Measurements from ENCODE around the gene TNPO2. TPM values are rescaled to one million over a fixed set of nuclear protein-coding genes. Genes with fewer than 3 reads are reported as not detected.
A peak's percentile ranks its signal among the peaks of the same experiment; 100 is the strongest.

The TNPO2 gene
- total RNA-seq, 1 donor from 2014 or later = 42.7 TPM

- Histone ChIP-seq H3K4me3 (no peak overlapping the region), H3K36me3 (peaks cover 45% of the 10 kb centered on the region), H3K27ac (no peak overlapping the region), H3K9me3 (no peaks in the 10 kb centered on the region), H3K27me3 (ENCODE audit: low read depth) (no peaks in the 10 kb centered on the region), H3K4me1 (peaks cover 5% of the 10 kb centered on the region)
- ATAC-seq (no peak), DNase-seq (no peak)
- intact Hi-C loops (cut with DNase I) = loop anchor here (10.0 kb wide), 1 partner anchor 78 kb away; no protein-coding TSS in a partner anchor
- TF ChIP-seq CTCF (IDR thresholded peaks at IDR 0.05) = no peak
Measured at GRCh38 chr19:12767150-12767549, 43.4 kb upstream of the TNPO2 start.

- Histone ChIP-seq H3K9me3 (no peaks in the 10 kb centered on the region), H3K27me3 (ENCODE audit: low read depth) (no peaks in the 10 kb centered on the region), H3K36me3 (peaks cover 43% of the 10 kb centered on the region), H3K27ac (peak overlapping the region; percentile 44), H3K4me1 (peaks cover 5% of the 10 kb centered on the region), H3K4me3 (peak overlapping the region; percentile 59)
- TF ChIP-seq CTCF (IDR thresholded peaks at IDR 0.05) = peak; percentile 96
- ATAC-seq (peak; percentile 83 to 93), DNase-seq (peak; percentile 93)
- intact Hi-C loops (cut with DNase I) = loop anchor here (10.0 kb wide), 1 partner anchor 79 kb away; no protein-coding TSS in a partner anchor
Measured at GRCh38 chr19:12766051-12766521, 42.4 kb upstream of the TNPO2 start.

- no peak for DNase-seq
Measured at GRCh38 chr19:12764698-12765097, 41.0 kb upstream of the TNPO2 start.

GRCh38 chr19:12763100-12763499 is 39.4 kb upstream of the TNPO2 start:
- H3K36me3 ChIP-seq = peaks cover 37% of the 10 kb centered on the region
- DNase-seq = no peak
- no peaks in the 10 kb centered on the region for H3K9me3 ChIP-seq
- H3K27ac ChIP-seq = no peak overlapping the region
- peaks cover 5% of the 10 kb centered on the region for H3K4me1 ChIP-seq
- H3K4me3 ChIP-seq = no peak overlapping the region
- intact Hi-C loops (cut with DNase I) = loop anchor here (10.0 kb wide), 1 partner anchor 82 kb away; no protein-coding TSS in a partner anchor
- no peaks in the 10 kb centered on the region for H3K27me3 ChIP-seq (ENCODE audit: low read depth)
- no peak for ATAC-seq
- TF ChIP-seq CTCF (IDR thresholded peaks at IDR 0.05) = no peak

More at GRCh38 chr19:12764698-12765097, 41.0 kb upstream of the TNPO2 start:
- Histone ChIP-seq H3K4me1 (peaks cover 5% of the 10 kb centered on the region), H3K27me3 (ENCODE audit: low read depth) (no peaks in the 10 kb centered on the region), H3K36me3 (peaks cover 39% of the 10 kb centered on the region), H3K4me3 (no peak overlapping the region), H3K27ac (no peak overlapping the region), H3K9me3 (no peaks in the 10 kb centered on the region)
- no peak for ATAC-seq
- intact Hi-C loops (cut with DNase I) = loop anchor here (10.0 kb wide), 1 partner anchor 80 kb away; no protein-coding TSS in a partner anchor
- TF ChIP-seq CTCF (IDR thresholded peaks at IDR 0.05) = no peak

- no peaks in the 10 kb centered on the region for H3K9me3 ChIP-seq
- no peak overlapping the region for H3K4me3 ChIP-seq
- intact Hi-C loops (cut with DNase I) = loop anchor here (10.0 kb wide), 1 partner anchor 85 kb away; no protein-coding TSS in a partner anchor
- no peaks in the 10 kb centered on the region for H3K27me3 ChIP-seq (ENCODE audit: low read depth)
- no peak for TF ChIP-seq CTCF (IDR thresholded peaks at IDR 0.05)
- no peak for DNase-seq
- peaks cover 20% of the 10 kb centered on the region for H3K36me3 ChIP-seq
- H3K4me1 ChIP-seq = peaks cover 11% of the 10 kb centered on the region
- no peak for ATAC-seq
- H3K27ac ChIP-seq = no peak overlapping the region
Measured at GRCh38 chr19:12759686-12760085, 36.0 kb upstream of the TNPO2 start.

Measured in lower lobe of right lung (tissue), 2 donors.